Measurements from ENCODE around the gene ZNF282. TPM values are rescaled to one million over a fixed set of nuclear protein-coding genes. Genes with fewer than 3 reads are reported as not detected.

Gene ZNF282
- total RNA-seq, 1 experiment from 2014 or later = 31.4 TPM

DNA sequence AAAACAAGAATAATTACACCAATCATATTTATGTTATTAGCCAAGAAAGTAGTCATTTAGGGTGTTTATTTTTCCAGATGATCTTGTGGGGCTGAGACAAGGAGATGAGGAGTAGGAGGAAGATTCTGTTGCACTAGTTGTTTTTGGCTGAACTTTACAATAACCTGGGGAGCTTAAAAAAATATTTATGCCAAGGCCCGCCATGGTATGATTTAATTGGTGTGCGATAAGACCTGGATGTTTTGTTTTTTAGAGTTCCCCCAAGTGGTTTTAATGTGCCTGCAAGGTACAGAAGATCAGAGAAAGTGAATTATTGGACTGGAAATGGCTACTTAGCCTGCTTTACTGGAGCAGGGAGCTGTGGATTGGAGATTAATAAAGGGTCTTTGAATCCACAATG, 7.1 kb upstream of the ZNF282 start:
- ChIA-PET POLR2A (ENCODE audit: unreplicated experiment) (interaction anchor here (0.6 to 0.7 kb wide), 3 partner anchors 13 to 741 kb away, joined by 3 to 11 read pairs (median 4); no protein-coding TSS in a partner anchor), CTCF (no interaction called here)
- no peaks in the 10 kb centered on the region for H3F3A ChIP-seq (ENCODE audit: low read length, unreplicated experiment)
- H3K4me3 ChIP-seq (ENCODE audit: low read length) = no peak overlapping the region
- H3K9me2 ChIP-seq (replicated peaks; ENCODE audit: low read length) = no peaks in the 10 kb centered on the region
- H3K27ac ChIP-seq (ENCODE audit: low read length) = no peak overlapping the region
- no peak; the same call in 1 of the 2 replicates for ATAC-seq
- H3K27me3 ChIP-seq (ENCODE audit: low read length) = no peaks in the 10 kb centered on the region
- H3K79me2 ChIP-seq (ENCODE audit: low read length) = no peaks in the 10 kb centered on the region
- H3K9me3 ChIP-seq (ENCODE audit: low read length) = no peaks in the 10 kb centered on the region
- intact Hi-C loops (cut with micrococcal nuclease) = no loop called here
- H3K9ac ChIP-seq (ENCODE audit: low read length) = no peak overlapping the region
- TF ChIP-seq EZH2phosphoT487 (IDR thresholded peaks at IDR 0.05; ENCODE audit: borderline replicate concordance, low read length) (no peak), EZH2 (IDR thresholded peaks at IDR 0.05; ENCODE audit: low read length, unreplicated experiment) (no peak)
- TF ChIP-seq, protein P1, sequence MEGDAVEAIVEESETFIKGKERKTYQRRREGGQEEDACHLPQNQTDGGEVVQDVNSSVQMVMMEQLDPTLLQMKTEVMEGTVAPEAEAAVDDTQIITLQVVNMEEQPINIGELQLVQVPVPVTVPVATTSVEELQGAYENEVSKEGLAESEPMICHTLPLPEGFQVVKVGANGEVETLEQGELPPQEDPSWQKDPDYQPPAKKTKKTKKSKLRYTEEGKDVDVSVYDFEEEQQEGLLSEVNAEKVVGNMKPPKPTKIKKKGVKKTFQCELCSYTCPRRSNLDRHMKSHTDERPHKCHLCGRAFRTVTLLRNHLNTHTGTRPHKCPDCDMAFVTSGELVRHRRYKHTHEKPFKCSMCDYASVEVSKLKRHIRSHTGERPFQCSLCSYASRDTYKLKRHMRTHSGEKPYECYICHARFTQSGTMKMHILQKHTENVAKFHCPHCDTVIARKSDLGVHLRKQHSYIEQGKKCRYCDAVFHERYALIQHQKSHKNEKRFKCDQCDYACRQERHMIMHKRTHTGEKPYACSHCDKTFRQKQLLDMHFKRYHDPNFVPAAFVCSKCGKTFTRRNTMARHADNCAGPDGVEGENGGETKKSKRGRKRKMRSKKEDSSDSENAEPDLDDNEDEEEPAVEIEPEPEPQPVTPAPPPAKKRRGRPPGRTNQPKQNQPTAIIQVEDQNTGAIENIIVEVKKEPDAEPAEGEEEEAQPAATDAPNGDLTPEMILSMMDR (conservative IDR thresholded peaks at IDR 0.05; ENCODE audit: low read depth, low read length) = no peak
- no peak overlapping the region for H2AFZ ChIP-seq (ENCODE audit: low read length)
- DNase-seq = no peak
- no peaks in the 10 kb centered on the region for H3K4me1 ChIP-seq (ENCODE audit: insufficient read depth, low read length)
- no peak overlapping the region for H3K4me2 ChIP-seq (ENCODE audit: low read length)
- H4K20me1 ChIP-seq (ENCODE audit: low read length) = no peaks in the 10 kb centered on the region
- BruUV-seq (replicated peaks) = TSS peak; percentile 13
- no peaks in the 10 kb centered on the region for H3K36me3 ChIP-seq (ENCODE audit: low read depth, low read length)

DNA sequence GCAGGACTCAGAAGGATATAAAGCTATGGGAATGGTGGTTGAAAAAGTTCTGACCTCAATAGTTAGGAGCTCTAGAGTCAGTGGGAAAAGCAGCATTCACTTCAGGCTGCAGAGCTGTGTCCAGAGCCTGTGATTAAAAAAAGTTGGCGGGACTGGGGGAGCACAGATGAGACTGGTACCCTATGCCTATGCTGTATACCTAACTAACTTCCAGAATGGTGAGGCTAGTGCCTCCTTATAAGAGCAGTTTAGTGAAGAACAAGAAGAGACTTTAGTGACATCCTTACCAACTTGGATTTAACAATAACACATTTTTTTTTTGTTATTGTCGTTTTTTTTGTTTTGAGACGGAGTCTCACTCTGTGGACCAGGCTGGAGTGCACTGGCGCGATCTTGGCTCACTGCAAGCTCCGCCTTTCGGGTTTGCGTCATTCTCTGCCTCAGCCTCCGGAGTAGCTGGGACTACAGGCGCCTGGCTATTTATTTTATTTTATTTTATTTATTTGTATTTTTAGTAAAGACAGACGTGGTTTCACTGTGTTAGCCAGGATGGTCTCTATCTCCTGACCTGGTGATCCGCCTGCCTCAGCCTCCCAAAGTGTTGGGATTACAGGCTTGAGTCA, 6.6 kb upstream of the ZNF282 start:
- H3K27ac ChIP-seq (ENCODE audit: low read length) = no peak overlapping the region
- ATAC-seq = no peak; the same call in 1 of the 2 replicates
- no peaks in the 10 kb centered on the region for H3K36me3 ChIP-seq (ENCODE audit: low read depth, low read length)
- no peak overlapping the region for H2AFZ ChIP-seq (ENCODE audit: low read length)
- TF ChIP-seq EZH2 (IDR thresholded peaks at IDR 0.05; ENCODE audit: low read length, unreplicated experiment) (no peak), EZH2phosphoT487 (IDR thresholded peaks at IDR 0.05; ENCODE audit: borderline replicate concordance, low read length) (no peak)
- TF ChIP-seq, protein P1 (conservative IDR thresholded peaks at IDR 0.05; ENCODE audit: low read depth, low read length) = no peak
- ChIA-PET POLR2A (ENCODE audit: unreplicated experiment) (interaction anchor here (0.6 to 0.7 kb wide), 2 partner anchors 41 to 741 kb away, joined by 3 to 4 read pairs; no protein-coding TSS in a partner anchor), CTCF (no interaction called here)
- H3K9me3 ChIP-seq (ENCODE audit: low read length) = no peaks in the 10 kb centered on the region
- H3K4me1 ChIP-seq (ENCODE audit: insufficient read depth, low read length) = no peaks in the 10 kb centered on the region
- no peak overlapping the region for H3K4me2 ChIP-seq (ENCODE audit: low read length)
- DNase-seq = no peak
- H3K27me3 ChIP-seq (ENCODE audit: low read length) = no peaks in the 10 kb centered on the region
- H3K9ac ChIP-seq (ENCODE audit: low read length) = no peak overlapping the region
- intact Hi-C loops (cut with micrococcal nuclease) = no loop called here
- H3K4me3 ChIP-seq (ENCODE audit: low read length) = no peak overlapping the region
- no peaks in the 10 kb centered on the region for H3K79me2 ChIP-seq (ENCODE audit: low read length)
- no peaks in the 10 kb centered on the region for H4K20me1 ChIP-seq (ENCODE audit: low read length)
- no peaks in the 10 kb centered on the region for H3F3A ChIP-seq (ENCODE audit: low read length, unreplicated experiment)
- H3K9me2 ChIP-seq (replicated peaks; ENCODE audit: low read length) = no peaks in the 10 kb centered on the region
- no TSS peak for BruUV-seq (replicated peaks)

DNA sequence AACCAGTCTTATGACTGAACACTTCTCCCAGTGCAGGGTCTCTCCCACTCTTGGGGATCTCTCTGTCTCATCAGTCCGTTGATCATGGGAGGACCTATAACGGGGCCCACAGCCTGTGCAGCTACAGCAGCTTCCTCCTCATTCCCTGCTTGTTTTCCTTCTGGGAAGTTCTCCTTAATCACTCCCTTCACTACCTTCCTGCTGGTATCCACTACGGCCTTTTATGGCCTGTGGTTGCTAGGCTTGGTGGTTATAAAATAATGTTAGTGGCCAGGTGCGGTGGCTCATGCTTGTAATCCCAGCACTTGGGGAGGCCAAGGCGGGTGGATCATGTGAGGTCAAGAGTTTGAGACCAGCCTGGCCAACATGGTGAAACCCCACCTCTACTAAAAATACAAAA, 3.5 kb upstream of the ZNF282 start:
- TF ChIP-seq, protein P1 (conservative IDR thresholded peaks at IDR 0.05; ENCODE audit: low read depth, low read length) = no peak
- TF ChIP-seq EZH2phosphoT487 (IDR thresholded peaks at IDR 0.05; ENCODE audit: borderline replicate concordance, low read length) (no peak), EZH2 (IDR thresholded peaks at IDR 0.05; ENCODE audit: low read length, unreplicated experiment) (no peak)
- Histone ChIP-seq H3F3A (ENCODE audit: low read length, unreplicated experiment) (no peaks in the 10 kb centered on the region), H3K4me2 (ENCODE audit: low read length) (no peak overlapping the region), H3K27ac (ENCODE audit: low read length) (no peak overlapping the region), H3K9me3 (ENCODE audit: low read length) (no peaks in the 10 kb centered on the region), H3K9ac (ENCODE audit: low read length) (no peak overlapping the region), H3K27me3 (ENCODE audit: low read length) (no peaks in the 10 kb centered on the region), H3K36me3 (ENCODE audit: low read depth, low read length) (no peaks in the 10 kb centered on the region), H3K9me2 (replicated peaks; ENCODE audit: low read length) (no peaks in the 10 kb centered on the region), H4K20me1 (ENCODE audit: low read length) (no peaks in the 10 kb centered on the region), H3K4me1 (ENCODE audit: insufficient read depth, low read length) (peaks cover 8% of the 10 kb centered on the region; the same call in 1 of the 2 replicates), H2AFZ (ENCODE audit: low read length) (no peak overlapping the region), H3K79me2 (ENCODE audit: low read length) (peaks cover 17% of the 10 kb centered on the region), H3K4me3 (ENCODE audit: low read length) (no peak overlapping the region)
- ChIA-PET CTCF (no interaction called here), POLR2A (ENCODE audit: unreplicated experiment) (no interaction called here)
- DNase-seq (no peak), ATAC-seq (no peak)
- BruUV-seq (replicated peaks) = no TSS peak
- intact Hi-C loops (cut with micrococcal nuclease) = loop anchor here (10.0 kb wide), 1 partner anchor 213 kb away; no protein-coding TSS in a partner anchor
